GM12801 (cell line): ENCODE data around the gene GBX2.

Experiments
- CTCF ChIP-seq: IDR thresholded peaks from one replicate; pipeline ENCODE4 v1.5.1; 2011; ENCODE audit warnings: control low read depth; ENCODE audit not compliant: insufficient read length; ENCODE audit errors: extremely low read depth

GBX2 gene

GRCh38 chr2:236127010-236127409 lies 41.2 kb downstream of the GBX2 start:
- TF ChIP-seq CTCF: no peak

- no peak for TF ChIP-seq CTCF
Observed at GRCh38 chr2:236125541-236125940, 42.6 kb downstream of the GBX2 start.

GRCh38 chr2:236124182-236124893 lies 43.8 kb downstream of the GBX2 start:
- no peak for TF ChIP-seq CTCF

- TF ChIP-seq CTCF: no peak
Observed at GRCh38 chr2:236123716-236124115, 44.5 kb downstream of the GBX2 start.

- TF ChIP-seq CTCF: no peak
Observed at GRCh38 chr2:236122236-236122635, 46.0 kb downstream of the GBX2 start.

GRCh38 chr2:236121546-236121945 lies 46.6 kb downstream of the GBX2 start:
- TF ChIP-seq CTCF: no peak

- no peak for TF ChIP-seq CTCF
Observed at GRCh38 chr2:236120829-236121228, 47.4 kb downstream of the GBX2 start.
